ENCODE data around the gene SMARCD3. TPM values are rescaled to one million over a fixed set of nuclear protein-coding genes. Genes with fewer than 3 reads are reported as not detected.

SMARCD3 gene
- polyA plus RNA-seq, 3 donors = 104 to 183 (median 112) TPM

GRCh38 chr7:151233804-151234203 is 14.7 kb downstream of the SMARCD3 start:
- Histone ChIP-seq H3K79me2 (ENCODE audit: insufficient read depth, low read length) (peaks cover 46% of the 10 kb centered on the region), H4K20me1 (ENCODE audit: insufficient read depth, low read length) (peaks cover 56% of the 10 kb centered on the region), H3K4me1 (ENCODE audit: control insufficient read depth in 1 of 2, insufficient read depth in 2 of 2, low read length in 2 of 2) (peaks cover 20 to 24% of the 10 kb centered on the region in 2 donors), H3K9me3 (replicated peaks in 1 of 2; ENCODE audit: control insufficient read depth in 1 of 2, insufficient read depth in 1 of 2, low read length in 2 of 2) (no peaks in the 10 kb centered on the region), H3K27ac (ENCODE audit: low read depth in 1 of 2, low read length in 2 of 2) (peak overlapping the region; percentile 78 to 93), H3K4me2 (replicated peaks; ENCODE audit: extremely low read depth, low read length, poor library complexity, severe bottlenecking) (peak overlapping the region; percentile 87), H2AFZ (ENCODE audit: insufficient read depth, low read depth, low read length, poor library complexity, severe bottlenecking) (peak overlapping the region; percentile 81), H3K36me3 (replicated peaks in 1 of 2; ENCODE audit: control insufficient read depth in 1 of 2, insufficient read depth in 2 of 2, low read length in 2 of 2) (peaks cover 40 to 48% of the 10 kb centered on the region in 2 donors), H3K4me3 (replicated peaks in 1 of 3; ENCODE audit: low read depth in 2 of 3, low read length in 3 of 3) (peak overlapping the region in 1 of 3 experiments; percentile 85), H3K9ac (ENCODE audit: insufficient read depth, low read length, poor library complexity, severe bottlenecking) (peak overlapping the region; percentile 93), H3K27me3 (ENCODE audit: control insufficient read depth in 2 of 2, insufficient read depth in 2 of 2, low read length in 2 of 2) (no peaks in the 10 kb centered on the region)
- H3K36me3 Mint-ChIP-seq = peaks cover 37 to 44% of the 10 kb centered on the region in 2 donors
- H3K9me3 Mint-ChIP-seq = peaks cover 0 to 3% (median 0%) of the 10 kb centered on the region in 7 donors
- TF ChIP-seq CTCF (IDR thresholded peaks at IDR 0.05) = no peak
- H3K27me3 Mint-ChIP-seq (ENCODE audit: low read depth in 3 of 3) = peaks cover 2 to 3% (median 3%) of the 10 kb centered on the region in 3 donors
- DNase-seq = no peak
- peak overlapping the region; percentile 87 to 99 (median 98) for H3K27ac Mint-ChIP-seq
- WGBS (ENCODE audit: insufficient coverage) = 75% methylated on average over 6 of the region's 9 CpGs
- intact Hi-C loops (cut with micrococcal nuclease) = loop anchor here in 1 of 2 donors (5.0 kb wide), 1 partner anchor 38 kb away; no protein-coding TSS in a partner anchor
- H3K4me3 Mint-ChIP-seq = peak overlapping the region; percentile 100
- H3K4me1 Mint-ChIP-seq = peaks cover 26% of the 10 kb centered on the region

GRCh38 chr7:151232917-151233701 is 15.4 kb downstream of the SMARCD3 start:
- peak overlapping the region; percentile 95 to 99 (median 98) for H3K27ac Mint-ChIP-seq
- H3K9ac ChIP-seq (ENCODE audit: insufficient read depth, low read length, poor library complexity, severe bottlenecking) = peak overlapping the region; percentile 93
- WGBS (ENCODE audit: insufficient coverage) = 0% methylated on average over 23 of the region's 36 CpGs
- H4K20me1 ChIP-seq (ENCODE audit: insufficient read depth, low read length) = peaks cover 49% of the 10 kb centered on the region
- H3K9me3 ChIP-seq (replicated peaks in 1 of 2; ENCODE audit: control insufficient read depth in 1 of 2, insufficient read depth in 1 of 2, low read length in 2 of 2) = no peaks in the 10 kb centered on the region
- peaks cover 33 to 37% of the 10 kb centered on the region in 2 donors for H3K36me3 Mint-ChIP-seq
- peaks cover 26% of the 10 kb centered on the region for H3K4me1 Mint-ChIP-seq
- peaks cover 2 to 3% (median 3%) of the 10 kb centered on the region in 3 donors for H3K27me3 Mint-ChIP-seq (ENCODE audit: low read depth in 3 of 3)
- H3K27ac ChIP-seq (ENCODE audit: low read depth in 1 of 2, low read length in 2 of 2) = peak overlapping the region; percentile 78 to 93
- H3K4me1 ChIP-seq (ENCODE audit: control insufficient read depth in 1 of 2, insufficient read depth in 2 of 2, low read length in 2 of 2) = peaks cover 20 to 24% of the 10 kb centered on the region in 2 donors
- DNase-seq = peak; percentile 68 to 79 (median 75)
- peak overlapping the region; percentile 81 for H2AFZ ChIP-seq (ENCODE audit: insufficient read depth, low read depth, low read length, poor library complexity, severe bottlenecking)
- peaks cover 33 to 41% of the 10 kb centered on the region in 2 donors for H3K36me3 ChIP-seq (replicated peaks in 1 of 2; ENCODE audit: control insufficient read depth in 1 of 2, insufficient read depth in 2 of 2, low read length in 2 of 2)
- intact Hi-C loops (cut with micrococcal nuclease) = loop anchor here in 1 of 2 donors (5.0 kb wide), 1 partner anchor 39 kb away; no protein-coding TSS in a partner anchor
- H3K9me3 Mint-ChIP-seq = peaks cover 0 to 3% (median 0%) of the 10 kb centered on the region in 7 donors
- no peak for TF ChIP-seq CTCF (IDR thresholded peaks at IDR 0.05)
- peak overlapping the region; percentile 65 to 95 (median 85) for H3K4me3 ChIP-seq (replicated peaks in 1 of 3; ENCODE audit: low read depth in 2 of 3, low read length in 3 of 3)
- no peaks in the 10 kb centered on the region for H3K27me3 ChIP-seq (ENCODE audit: control insufficient read depth in 2 of 2, insufficient read depth in 2 of 2, low read length in 2 of 2)
- H3K4me2 ChIP-seq (replicated peaks; ENCODE audit: extremely low read depth, low read length, poor library complexity, severe bottlenecking) = peak overlapping the region; percentile 87
- H3K4me3 Mint-ChIP-seq = peak overlapping the region; percentile 100
- peaks cover 46% of the 10 kb centered on the region for H3K79me2 ChIP-seq (ENCODE audit: insufficient read depth, low read length)

All from CD14-positive monocyte (primary cell).